Kidney capillary endothelial cell (primary cell): ENCODE measurements around the gene C16orf87.
"Not testable (repeated sequence)": the region's sequence is repeated elsewhere in the genome, so short reads cannot be mapped to it uniquely, and the experiment has no call there.

Experiments used
- DNase-seq: peaks from one replicate; pipeline ENCODE4 v3.0.0-alpha.2; 2018; ENCODE audit warnings: low spot score

Gene C16orf87

DNA sequence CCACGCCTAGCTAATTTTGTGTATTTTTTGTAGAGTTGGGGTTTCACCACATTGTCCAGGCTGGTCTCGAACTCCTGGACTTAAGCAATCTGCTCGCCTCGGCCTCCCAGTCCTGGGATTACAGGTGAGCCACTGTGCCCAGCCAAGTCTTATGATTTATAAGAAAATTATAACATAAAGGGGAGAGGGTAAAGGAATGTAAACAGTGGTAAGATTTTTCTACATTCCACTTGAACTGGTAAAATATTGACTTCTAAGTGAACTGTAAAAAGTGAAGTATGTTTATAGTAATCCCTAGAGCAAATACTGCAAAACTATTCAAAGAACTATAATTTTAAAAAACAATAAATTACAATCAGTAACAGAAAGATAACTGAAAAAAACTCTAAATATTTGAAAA is 33.5 kb downstream of the C16orf87 start:
- DNase-seq: no peak

DNA sequence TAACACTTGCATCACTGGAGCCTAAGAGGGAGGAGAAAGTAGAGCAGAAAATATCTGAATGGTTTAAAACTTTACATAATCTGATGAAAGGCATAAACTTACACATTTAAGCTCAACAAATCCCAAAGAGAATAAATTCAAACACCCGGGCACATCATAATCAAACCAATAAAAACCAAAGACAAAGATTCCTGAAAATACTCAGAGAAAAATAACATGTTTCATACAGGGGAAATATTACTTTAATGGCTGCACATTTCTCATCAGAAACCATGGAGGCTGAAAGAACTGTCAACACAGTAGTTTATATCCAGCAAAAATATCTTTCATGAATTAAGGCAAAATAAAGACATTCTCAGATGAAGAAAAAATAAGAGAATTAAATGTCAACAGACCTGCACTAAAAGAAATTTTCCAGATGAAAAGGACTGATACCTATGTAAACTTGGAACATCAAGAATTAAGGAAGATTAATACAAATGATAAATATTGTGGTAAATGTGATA is 34.2 kb downstream of the C16orf87 start:
- DNase-seq: no peak

DNA sequence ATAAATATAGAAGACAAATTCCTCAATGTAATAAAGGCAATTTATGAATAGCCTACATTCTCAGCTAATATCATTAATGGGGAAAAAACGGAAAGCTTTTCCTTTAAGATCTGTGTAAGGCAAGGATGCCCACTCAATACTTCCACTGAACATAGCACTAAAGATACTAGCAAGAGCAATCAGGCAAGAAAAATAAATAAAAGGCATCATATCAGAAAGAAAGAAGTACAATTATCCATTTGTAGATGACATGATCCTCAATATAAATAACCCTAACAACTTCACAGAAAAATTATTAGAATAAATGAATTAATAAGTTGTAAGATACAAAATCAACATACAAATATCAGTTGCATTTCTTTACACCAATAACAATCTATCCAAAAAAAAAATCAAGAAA is 37.1 kb downstream of the C16orf87 start:
- no peak for DNase-seq

DNA sequence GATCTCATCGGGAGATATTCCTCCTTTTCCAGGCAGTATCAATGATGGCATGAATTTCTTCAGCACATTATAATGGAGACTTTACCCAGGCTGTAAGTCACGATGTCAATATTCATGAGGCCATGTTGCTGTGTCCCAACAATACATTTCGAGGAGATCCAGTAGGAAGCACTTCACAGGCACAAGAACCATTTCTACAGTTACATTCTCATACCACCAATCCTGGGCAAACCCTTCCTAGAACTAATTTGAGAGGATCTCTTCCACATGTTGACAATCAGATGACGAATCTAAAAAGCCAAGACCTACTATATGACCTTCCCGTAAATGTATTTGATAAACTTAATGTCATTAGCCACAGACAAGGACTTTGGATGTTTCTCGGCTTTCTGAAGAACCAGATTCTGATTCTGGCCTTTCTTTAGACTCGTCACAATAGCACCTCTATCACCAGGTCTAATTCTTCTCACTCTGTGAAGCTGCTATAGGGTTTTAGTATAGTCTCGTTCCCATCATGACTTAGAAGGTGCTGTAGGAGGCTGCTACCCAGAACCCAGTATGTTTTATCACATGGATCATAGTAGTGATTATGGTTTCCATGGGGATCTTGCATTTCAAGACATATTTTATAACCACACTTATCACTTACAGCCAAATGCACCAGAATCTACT is 40.2 kb downstream of the C16orf87 start:
- DNase-seq: no peak

DNA sequence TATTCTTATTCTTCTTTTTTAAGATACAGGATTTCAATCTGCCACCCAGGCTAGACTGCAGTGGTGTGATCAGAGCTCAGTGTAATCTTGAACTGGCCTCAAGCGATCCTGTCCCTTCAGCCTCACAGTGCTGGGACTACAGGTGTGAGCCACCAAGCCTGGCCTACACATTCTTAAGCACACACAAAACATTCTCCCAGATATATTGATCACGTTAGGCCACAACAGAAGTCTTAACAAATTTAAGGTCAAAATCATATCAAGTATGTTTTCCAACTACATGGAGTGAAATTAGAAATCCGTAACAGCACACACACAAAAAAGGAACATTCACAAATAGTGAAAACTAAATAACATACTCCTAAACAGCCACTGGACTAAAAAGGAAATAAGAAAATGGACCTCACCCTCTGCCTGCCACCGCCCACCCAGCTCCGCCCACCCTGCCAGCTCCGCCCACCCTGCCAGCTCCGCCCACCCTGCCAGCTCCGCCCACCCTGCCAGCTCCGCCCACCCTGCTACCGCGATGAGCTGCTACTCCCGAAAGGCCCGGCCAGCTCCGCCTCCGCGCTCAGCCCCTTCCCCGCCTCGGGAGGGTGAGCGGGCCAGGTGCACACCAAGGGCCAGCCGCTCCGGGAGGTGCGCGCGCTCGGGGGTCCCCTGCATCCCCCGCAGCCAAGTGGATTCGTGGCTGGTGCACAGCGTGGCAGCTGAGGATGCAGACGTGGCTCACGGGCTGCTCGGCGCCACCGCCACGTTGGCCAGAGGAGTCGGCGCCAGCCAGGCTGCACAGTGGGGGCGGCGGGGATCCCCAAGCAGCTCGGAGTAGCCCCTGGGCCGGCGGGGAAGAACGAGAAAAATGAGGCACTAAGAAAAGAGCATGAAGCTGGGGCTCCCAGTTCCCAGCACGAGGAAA is 41.2 kb downstream of the C16orf87 start:
- DNase-seq: peak; percentile 52

DNA sequence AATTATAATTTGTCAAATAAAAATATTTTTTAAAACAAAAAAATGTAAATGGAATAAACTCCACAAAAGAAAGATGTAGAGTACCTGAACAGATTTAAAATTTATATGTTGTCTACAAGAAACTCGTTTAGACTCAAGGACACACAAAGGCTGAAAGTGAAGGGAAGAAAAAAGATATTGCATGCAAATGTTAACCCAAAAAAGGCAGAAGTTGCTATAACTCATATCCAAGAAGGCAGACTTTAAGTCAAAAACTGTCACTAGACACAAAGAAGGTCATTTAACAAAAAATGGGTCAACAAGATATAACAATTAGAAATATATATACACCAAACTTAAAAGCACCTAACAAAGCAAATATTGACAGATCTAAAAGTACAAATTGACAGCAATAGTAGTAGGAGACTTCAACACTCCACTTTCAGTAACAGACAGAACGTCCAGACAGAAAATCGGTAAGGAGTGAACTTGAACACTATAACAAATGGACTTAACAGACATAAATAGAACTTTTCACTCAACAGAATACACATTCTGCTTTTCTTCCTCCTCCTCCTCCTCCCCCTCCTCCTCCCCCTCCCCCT is 42.0 kb downstream of the C16orf87 start:
- DNase-seq: no peak

DNA sequence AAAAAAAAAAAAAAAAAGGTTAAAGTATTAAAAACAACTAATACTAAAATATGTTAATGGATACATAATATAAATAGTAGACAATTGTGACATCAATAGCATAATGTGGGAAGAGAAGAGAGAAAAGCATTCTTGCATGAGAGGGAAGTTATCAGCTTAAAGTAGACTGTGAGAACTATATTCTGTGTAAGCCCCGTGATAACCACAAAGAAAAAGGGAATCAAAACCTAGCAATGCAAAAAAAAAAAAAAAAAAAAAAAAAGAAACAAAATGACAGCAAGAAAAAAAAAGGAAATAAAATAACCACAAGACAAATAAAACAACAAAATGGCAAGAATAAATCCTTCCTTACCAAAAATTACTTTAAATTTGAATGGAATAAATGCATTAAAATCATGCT is 43.1 kb downstream of the C16orf87 start:
- no peak for DNase-seq

DNA sequence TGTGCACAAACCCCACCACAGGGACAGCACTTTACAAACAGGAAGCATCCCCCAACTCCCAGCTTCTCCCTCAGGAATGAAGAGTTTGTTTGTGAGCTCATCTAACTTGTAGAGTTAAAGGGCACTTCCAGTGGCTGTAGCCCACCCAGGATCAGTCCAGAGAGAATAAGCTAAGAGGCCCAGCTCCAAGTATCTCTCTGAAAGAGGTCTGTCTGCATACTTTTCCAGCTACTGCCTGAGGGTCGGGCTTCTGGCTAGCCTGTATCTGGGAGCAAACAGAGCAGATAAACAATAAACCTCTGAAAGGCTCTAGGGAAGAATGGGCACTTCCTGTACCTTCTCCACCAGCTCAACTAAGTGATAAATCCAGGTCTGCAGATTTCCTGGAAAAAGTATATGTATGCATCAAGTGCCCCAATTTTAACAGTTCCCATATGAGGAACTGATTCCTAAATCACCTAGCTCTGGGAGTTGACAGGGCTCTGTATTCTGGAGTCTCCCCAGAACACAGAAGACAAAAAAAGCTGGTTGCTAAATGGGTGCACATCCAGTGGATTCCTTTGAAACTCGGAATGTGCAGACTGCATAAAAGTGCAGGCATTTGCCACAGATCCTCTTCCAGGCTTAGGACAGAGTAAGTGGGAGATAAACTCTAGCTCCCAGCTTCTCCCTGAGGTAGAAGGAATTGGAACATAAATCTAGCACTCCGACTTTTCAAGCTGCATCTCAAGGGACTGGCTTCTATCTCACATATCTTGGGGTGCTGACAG is 45.7 kb downstream of the C16orf87 start:
- no peak for DNase-seq

DNA sequence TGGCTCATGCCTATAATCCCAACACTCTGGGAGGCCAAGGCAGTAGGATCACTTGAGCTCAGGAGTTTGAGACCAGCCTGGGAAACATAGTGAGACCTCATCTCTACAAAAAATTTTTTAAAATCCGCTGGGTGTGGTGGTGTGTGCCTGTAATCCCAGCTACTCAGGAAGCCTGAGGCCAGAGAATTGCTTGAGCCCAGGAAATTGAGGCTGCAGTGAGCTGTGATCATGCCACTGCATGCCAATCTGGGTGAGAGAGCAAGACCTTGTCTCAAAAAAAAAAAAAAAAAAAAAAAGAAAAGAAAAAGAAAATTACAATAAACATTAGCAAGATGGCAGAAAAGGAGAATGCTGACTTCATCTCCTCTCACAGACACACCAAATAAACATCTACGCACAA is 46.4 kb downstream of the C16orf87 start:
- not testable (repeated sequence) for DNase-seq

DNA sequence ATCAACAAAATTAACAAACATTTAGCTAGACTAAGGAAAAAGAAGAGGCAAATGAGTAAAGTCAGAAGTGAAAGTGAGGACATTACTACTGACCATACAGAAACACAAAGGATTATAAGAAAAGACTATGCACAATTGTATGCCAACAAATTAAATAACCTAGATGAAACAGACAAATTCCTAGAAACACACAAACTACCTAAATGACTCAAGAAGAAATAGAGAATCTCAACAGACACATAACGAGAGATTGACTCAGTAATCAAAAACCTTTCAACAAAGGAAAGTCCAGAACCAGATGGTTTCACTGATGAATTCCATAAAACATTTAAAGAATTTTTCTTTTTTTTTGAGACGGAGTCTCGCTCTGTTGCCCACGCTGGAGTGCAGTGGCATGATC is 47.2 kb downstream of the C16orf87 start:
- DNase-seq: no peak

DNA sequence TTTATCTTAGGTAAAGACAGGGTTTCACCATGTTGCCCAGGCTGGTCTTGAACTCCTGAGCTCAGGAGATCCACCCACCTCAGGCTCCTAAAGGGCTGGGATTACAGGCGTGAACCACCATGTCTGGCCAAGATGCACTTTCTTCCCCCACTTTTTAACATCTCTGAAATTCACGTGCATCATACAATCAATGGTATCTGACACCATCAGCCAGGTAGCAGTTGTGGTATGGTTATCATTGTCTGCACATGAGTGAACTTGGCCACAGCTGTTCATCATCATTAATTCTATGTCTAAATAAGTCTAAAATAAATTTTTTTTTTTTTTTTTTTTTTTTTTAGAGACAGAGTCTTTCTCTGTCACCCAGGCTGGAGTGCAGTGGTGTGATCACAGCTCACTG is 48.7 kb downstream of the C16orf87 start:
- no peak for DNase-seq

DNA sequence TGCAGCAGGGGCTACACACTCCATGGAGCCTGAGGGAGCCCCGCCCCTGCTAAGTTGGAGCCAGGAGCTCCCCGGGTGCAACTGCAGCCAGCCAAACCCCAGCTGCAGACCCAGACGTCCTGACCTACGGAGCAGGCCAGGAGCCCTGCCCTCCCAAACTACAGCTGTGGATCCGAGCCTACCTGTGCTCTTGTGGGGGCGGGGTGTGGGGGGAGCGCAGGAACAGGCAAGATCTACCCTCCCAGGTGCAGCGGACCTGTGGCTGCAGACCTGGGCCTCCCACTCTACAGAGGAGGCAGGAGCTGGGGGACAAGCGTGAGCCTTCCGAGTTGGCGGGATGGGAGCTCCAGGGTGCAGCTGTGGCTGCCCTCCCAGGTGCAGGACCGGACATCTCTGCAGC is 53.2 kb downstream of the C16orf87 start:
- no peak for DNase-seq

DNA sequence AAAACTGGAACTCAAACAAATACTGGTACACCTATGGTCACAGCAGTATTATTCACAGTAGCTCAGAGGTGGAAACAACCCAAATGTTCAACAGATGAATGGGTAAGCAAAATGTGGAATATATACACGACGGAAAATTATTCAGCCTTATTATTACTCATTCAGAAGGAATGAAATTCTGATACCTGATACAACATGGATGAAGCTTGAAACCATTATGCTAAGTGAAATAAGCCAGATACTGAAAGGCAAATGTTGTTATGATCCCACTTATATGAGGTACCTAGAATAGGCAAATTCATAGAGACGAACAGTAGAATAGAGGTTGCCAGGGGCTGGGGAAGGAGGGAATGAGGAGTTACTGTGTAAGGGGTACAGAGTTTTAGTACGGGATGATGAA is 55.8 kb downstream of the C16orf87 start:
- DNase-seq: no peak

DNA sequence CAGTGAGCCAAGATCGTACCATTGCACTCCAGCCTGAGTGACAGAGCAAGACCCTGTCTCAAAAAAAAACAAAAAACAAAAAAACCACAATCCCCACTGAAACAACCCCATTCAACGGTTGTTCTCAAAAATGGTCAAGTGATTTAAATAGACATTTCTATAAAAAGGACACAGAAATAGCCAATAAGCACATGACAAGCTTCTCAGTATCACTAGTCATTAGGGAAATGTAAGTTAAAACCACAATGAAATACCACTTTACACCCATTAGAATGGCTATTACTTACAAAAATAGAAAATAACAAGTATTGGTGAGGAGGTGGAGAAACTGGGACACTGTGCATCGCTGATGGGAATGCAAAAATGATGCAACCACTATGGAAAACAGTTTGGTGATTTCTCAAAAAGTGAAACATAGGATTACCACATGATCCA is 56.2 kb downstream of the C16orf87 start:
- no peak for DNase-seq

DNA sequence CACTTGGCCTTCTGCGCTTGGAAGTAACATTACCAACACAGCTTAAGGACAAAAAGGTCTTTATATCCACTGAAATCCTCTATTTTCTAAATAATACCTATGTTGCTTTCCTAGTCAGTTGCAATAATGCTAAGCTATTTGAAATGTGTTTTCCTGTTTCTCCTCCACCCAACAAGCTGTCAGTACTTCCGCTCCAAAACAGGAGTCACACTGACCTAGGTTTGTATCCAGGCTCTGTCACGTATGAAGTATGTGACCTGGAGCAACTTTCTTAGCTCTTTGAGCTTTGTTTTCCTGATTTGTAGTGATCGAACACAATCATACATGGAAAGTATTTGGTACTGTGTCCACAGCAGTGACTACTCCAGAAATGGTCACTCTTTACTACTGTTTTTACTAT is 58.5 kb downstream of the C16orf87 start:
- peak; percentile 8 for DNase-seq

DNA sequence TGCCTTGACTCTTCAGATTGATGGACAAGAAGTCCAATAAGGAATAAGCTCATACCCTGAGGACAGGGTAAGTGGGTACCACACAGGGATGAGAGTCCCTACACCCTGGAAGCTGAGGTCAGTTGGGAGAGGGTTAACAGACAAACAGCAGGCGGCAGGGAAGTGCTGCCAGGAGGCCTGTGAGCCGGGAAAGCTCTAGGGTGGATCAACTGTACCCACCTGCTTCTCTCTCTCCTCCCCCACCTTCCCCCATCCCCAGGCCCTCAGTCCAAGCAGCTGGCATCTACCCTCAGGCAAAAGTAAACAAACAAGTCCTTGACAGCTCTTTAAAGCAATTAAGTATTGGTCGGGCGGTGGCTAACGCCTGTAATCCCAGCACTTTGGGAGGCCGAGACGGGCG is 62.2 kb downstream of the C16orf87 start:
- DNase-seq: no peak

DNA sequence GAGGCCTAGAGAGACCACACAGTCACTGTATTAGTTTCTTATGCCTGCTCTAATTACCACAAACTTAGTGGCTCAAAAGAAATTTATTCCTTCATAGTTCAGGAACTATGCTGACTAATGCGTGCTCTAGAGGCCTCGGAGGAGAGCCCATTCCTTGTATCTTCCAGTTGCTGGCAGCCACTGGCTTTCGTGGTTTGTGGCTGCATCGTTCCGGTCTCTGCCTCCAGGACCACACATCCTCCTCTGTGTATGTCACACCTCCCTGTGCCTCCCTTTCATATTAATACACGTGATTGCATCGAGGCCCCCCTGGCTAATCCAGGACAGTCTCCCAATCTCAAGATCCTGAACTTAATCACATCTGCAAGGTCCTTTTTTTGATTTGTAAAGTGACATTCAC is 65.9 kb downstream of the C16orf87 start:
- DNase-seq: no peak

DNA sequence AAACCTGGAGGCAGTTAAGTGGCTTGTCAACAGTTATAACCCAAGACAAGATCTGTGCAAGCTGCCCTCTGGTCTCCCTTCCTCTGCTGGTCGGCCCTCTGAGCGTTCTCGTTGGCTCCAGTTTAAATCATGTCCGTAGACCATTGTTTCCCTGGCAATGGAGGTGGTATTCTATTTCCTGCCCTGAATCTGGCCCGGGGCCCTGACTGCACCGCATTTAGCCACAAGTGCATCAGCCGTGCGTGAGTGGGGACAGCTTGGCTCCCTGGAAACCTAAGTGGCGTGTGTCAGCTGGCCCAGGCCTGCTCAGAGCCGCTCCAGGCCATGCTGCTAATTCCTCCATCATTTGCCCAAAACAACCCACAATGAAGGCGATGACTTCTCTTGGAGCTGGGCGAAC is 67.8 kb downstream of the C16orf87 start:
- DNase-seq: no peak

DNA sequence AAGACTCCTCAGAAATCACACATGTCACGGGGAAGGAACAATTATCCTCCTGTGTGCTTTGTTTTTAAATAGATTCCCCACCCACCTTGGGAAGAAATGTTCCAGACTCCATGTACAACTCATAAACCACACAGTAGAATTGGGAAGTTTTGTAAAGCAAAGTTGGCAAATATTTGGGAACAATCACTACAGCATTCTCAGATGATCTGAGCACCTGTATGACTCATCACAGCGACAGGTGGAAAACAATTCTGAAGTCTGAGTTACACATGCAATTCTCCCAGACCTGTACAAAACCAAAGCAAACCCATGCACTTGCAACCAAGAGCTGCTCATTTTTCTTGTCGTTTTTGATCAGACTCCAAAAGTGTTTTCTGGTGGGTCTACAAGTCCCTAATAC is 68.4 kb downstream of the C16orf87 start:
- DNase-seq: no peak

DNA sequence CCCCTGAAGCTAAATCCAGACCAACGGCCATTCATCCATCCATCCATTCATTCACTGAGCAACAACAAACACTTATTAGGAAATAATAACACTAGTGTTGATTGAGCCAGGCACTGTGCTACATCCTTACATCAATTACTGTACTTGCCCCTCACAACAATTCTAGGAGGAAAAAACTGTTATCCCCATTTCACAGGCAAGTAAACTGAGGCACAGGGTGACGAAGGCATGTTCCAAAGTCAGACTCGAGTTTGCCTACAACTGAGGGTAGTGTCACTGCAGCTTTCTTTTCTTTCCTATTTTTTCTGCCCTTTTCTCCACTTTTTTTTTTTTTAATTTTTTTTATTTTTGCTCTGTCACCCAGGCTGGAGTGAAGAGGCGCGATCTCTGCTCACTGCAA is 71.7 kb downstream of the C16orf87 start:
- no peak for DNase-seq

DNA sequence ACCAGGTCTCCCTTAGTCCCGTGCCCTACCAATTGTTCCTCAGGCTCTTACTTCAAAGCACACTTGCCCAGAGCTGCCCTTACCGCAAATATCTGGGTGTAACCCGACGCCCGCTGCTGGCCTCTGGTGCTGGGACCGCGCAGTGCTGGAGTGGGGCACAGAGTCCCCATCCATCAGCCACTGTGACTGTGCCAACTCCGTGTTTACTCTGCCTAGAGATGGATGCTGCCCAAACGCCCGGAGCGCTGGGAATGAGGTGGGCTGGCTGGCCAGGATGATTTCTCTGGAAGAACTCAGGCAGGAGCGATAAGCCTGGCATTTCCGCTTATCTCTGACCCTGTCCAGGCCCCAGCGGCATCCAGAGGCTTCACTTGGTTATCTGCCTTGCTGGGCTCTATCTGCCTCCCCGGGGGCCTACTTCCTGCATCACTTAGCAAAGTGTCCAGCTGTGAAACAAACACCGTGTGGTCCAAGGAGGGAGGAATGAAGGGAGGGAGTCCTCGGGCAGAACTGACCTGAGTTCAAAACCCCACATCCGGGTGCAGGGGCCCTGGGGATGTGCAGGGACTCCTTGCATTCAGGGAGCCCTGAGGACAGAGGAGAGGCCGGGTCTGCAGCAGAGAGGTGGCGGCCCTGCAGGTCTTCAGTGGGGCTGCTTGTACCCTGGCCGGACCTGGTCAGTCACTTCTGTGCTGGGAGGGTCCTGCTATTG is 73.5 kb downstream of the C16orf87 start:
- no peak for DNase-seq

DNA sequence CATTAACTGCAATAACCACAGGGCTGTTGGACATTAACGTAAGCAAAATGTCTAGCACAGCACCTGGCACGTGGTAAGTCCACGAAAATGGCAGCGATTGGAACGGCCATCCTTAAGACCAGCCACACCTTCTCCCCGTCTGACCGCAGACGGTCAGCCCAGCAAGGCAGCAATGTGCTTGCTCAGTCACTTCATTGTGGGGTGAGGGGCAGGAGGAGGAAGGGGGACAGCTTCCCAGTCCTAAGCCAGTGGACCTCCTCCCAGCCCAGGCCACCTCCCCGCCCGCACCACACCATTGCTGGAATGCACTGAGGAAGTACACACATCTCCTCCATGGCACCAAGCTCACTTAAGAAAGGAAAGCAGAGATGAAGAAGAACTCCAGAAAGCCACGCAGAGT is 74.2 kb downstream of the C16orf87 start:
- DNase-seq: no peak
